Esophagus muscularis mucosa (tissue), 3 donors: ENCODE measurements around the gene PEBP1.

Experiments used
- POLR2AphosphoS5 ChIP-seq, 2 donors: sonication (generic); formaldehyde crosslinking; IDR thresholded peaks; one replicate each; pipeline ENCODE4 v1.6.1; 2017; ENCODE audit warnings: antibody characterized with exemption in 2 of 2
- TF ChIP-seq, protein P1 (sequence below), 3 experiments: fragments of 200-600 bp in 2 of 3; fragments of 450-650 bp in 1 of 3; sonication (generic) in 2 of 3; IDR thresholded peaks; one replicate each; pipeline ENCODE4 v1.5.1; 2017 to 2019; ENCODE audit warnings: antibody characterized with exemption in 3 of 3, mild to moderate bottlenecking in 2 of 3, moderate library complexity in 1 of 3

- TF ChIP-seq, protein P1, sequence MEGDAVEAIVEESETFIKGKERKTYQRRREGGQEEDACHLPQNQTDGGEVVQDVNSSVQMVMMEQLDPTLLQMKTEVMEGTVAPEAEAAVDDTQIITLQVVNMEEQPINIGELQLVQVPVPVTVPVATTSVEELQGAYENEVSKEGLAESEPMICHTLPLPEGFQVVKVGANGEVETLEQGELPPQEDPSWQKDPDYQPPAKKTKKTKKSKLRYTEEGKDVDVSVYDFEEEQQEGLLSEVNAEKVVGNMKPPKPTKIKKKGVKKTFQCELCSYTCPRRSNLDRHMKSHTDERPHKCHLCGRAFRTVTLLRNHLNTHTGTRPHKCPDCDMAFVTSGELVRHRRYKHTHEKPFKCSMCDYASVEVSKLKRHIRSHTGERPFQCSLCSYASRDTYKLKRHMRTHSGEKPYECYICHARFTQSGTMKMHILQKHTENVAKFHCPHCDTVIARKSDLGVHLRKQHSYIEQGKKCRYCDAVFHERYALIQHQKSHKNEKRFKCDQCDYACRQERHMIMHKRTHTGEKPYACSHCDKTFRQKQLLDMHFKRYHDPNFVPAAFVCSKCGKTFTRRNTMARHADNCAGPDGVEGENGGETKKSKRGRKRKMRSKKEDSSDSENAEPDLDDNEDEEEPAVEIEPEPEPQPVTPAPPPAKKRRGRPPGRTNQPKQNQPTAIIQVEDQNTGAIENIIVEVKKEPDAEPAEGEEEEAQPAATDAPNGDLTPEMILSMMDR (IDR thresholded peaks at IDR 0.05): no peak
- TF ChIP-seq POLR2AphosphoS5 (IDR thresholded peaks at IDR 0.05): no peak
Observed at GRCh38 chr12:118185602-118186397, 49.9 kb downstream of the PEBP1 start.
